Right ventricle myocardium superior (tissue), 1 donor: Measurements from ENCODE around the gene CYSTM1. TPM values are rescaled to one million over a fixed set of nuclear protein-coding genes. Genes with fewer than 3 reads are reported as not detected.
A peak's percentile ranks its signal among the peaks of the same experiment; 100 is the strongest.

Experiments used
- ATAC-seq: fragments of 200-7000 bp; cut with Tn5 transposase; one replicate; pipeline ENCODE4 v1.9.1; 2020; ENCODE audit warnings: mild to moderate bottlenecking; ENCODE audit not compliant: poor library complexity
- DNase-seq: peaks from one replicate; pipeline ENCODE4 v3.0.0-alpha.2; 2020
- intact Hi-C: fragments of 100-400 bp; cut with DNase I; formaldehyde crosslinking; loops from one replicate; pipeline ENCODE4 v1.11.2; 2022
- total RNA-seq: library from RNA; stranded (reverse); fragmentation: NEBNext Ultra II Directional; extraction: Animal tissue kit (Norgen Biotek cat#: 25700); gene quantifications from one replicate; pipeline ENCODE4 v1.2.1, GENCODE V29; 2021
- donor health status: DM: no; HTN: yes; CAD: no; lungs with severe emphysema.

CYSTM1 gene
- total RNA-seq, 1 donor from 2014 or later, result 58.3 TPM

- ATAC-seq (no peak), DNase-seq (no peak)
- intact Hi-C loops, result no loop called here
These were observed 45.2 kb downstream of the CYSTM1 start for GRCh38 chr5:140220032-140220697.

- DNase-seq (no peak), ATAC-seq (peak; percentile 10)
- intact Hi-C loops, result no loop called here
These were observed 45.7 kb downstream of the CYSTM1 start for GRCh38 chr5:140220698-140221064.

- ATAC-seq (peak; percentile 42), DNase-seq (no peak)
- intact Hi-C loops, result no loop called here
These were observed 46.8 kb downstream of the CYSTM1 start for GRCh38 chr5:140221697-140222223.

- ATAC-seq (no peak), DNase-seq (no peak)
- intact Hi-C loops, result no loop called here
These were observed 47.4 kb downstream of the CYSTM1 start for GRCh38 chr5:140222416-140222815.

GRCh38 chr5:140223567-140223966 is 48.6 kb downstream of the CYSTM1 start:
- intact Hi-C loops, result no loop called here
- DNase-seq, result peak; percentile 51
- peak; percentile 66 for ATAC-seq

GRCh38 chr5:140224658-140225057 is 49.7 kb downstream of the CYSTM1 start:
- intact Hi-C loops, result no loop called here
- no peak for DNase-seq

GRCh38 chr5:140225396-140225795 is 50.4 kb downstream of the CYSTM1 start:
- DNase-seq, result no peak
- intact Hi-C loops, result no loop called here
- no peak for ATAC-seq

More at GRCh38 chr5:140224658-140225057, 49.7 kb downstream of the CYSTM1 start:
- ATAC-seq, result no peak

- no peak for ATAC-seq
- no peak for DNase-seq
- intact Hi-C loops, result no loop called here
These were observed 52.1 kb downstream of the CYSTM1 start for GRCh38 chr5:140227046-140227445.

GRCh38 chr5:140228364-140228837 is 53.4 kb downstream of the CYSTM1 start:
- DNase-seq (peak; percentile 57), ATAC-seq (peak; percentile 86)
- intact Hi-C loops, result no loop called here

- no peak for DNase-seq
- intact Hi-C loops, result no loop called here
- no peak for ATAC-seq
These were observed 55.4 kb downstream of the CYSTM1 start for GRCh38 chr5:140230373-140230772.

- no peak for ATAC-seq
- no peak for DNase-seq
- intact Hi-C loops, result no loop called here
These were observed 57.7 kb downstream of the CYSTM1 start for GRCh38 chr5:140232731-140233130.

- intact Hi-C loops, result no loop called here
- DNase-seq (no peak), ATAC-seq (no peak)
These were observed 59.5 kb downstream of the CYSTM1 start for GRCh38 chr5:140234377-140234989.

- ATAC-seq (no peak), DNase-seq (no peak)
- intact Hi-C loops, result no loop called here
These were observed 61.0 kb downstream of the CYSTM1 start for GRCh38 chr5:140235791-140236551.

- DNase-seq, result no peak
- intact Hi-C loops, result no loop called here
- ATAC-seq, result no peak
These were observed 62.1 kb downstream of the CYSTM1 start for GRCh38 chr5:140236891-140237598.

GRCh38 chr5:140238756-140239155 is 63.8 kb downstream of the CYSTM1 start:
- no peak for DNase-seq
- intact Hi-C loops, result no loop called here
- no peak for ATAC-seq

- no peak for ATAC-seq
- intact Hi-C loops, result no loop called here
- DNase-seq, result no peak
These were observed 64.5 kb downstream of the CYSTM1 start for GRCh38 chr5:140239461-140239860.

- ATAC-seq (peak; percentile 37), DNase-seq (peak; percentile 68)
- intact Hi-C loops, result loop anchor here (5.0 kb wide), 1 partner anchor 63 kb away; the partner anchor contains the start of gene CYSTM1
These were observed 65.1 kb downstream of the CYSTM1 start for GRCh38 chr5:140239939-140240700.
